Measurements from ENCODE around the gene GSG1.
"Not testable (repeated sequence)": the region's sequence is repeated elsewhere in the genome, so short reads cannot be mapped to it uniquely, and the experiment has no call there.

GSG1 gene

GRCh38 chr12:13062669-13063068 lies 40.8 kb downstream of the GSG1 start:
- no peak for DNase-seq (ENCODE audit: extremely low read depth in 1 of 2, low read depth in 1 of 2)

DNA sequence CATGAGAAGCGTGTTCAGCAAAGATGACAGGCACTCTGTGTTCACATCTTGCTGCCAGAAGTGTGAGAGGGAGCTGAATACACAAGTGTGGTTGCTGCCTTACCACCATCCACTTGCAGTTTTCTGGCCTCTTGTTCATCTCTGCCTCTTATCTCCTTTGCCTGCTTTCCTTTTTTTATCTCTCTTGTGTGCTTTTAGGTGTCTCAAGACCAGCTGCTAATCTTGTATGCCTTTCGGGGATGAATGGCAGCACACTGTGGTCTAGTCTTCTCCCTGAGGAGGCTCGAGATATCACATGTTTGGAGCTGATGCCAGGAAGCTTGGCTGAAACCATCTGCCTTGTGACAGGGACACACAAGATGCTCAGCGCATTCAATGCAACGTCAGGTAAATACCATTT lies 42.1 kb downstream of the GSG1 start:
- DNase-seq (ENCODE audit: extremely low read depth in 1 of 2, low read depth in 1 of 2) = no peak

GRCh38 chr12:13060581-13060980 lies 42.9 kb downstream of the GSG1 start:
- no peak for DNase-seq (ENCODE audit: extremely low read depth in 1 of 2, low read depth in 1 of 2)

DNA sequence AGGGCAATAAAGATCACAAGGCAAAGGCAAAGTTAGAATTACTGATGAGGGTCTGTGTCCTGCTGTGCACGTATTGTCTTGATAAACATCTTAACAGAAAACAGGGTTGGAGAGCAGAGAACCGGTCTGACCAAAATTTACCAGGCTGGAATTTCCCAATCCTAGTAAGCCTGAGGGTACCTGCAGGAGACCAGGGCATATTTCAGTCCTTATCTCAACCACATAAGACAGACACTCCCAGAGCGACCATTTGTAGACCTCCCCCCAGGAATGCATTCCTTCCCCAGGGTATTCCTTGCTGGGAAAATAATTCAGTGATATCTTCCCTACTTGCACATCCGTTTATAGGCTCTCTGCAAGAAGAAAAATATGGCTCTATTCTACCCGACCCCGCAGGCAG lies 49.9 kb downstream of the GSG1 start:
- not testable (repeated sequence) for DNase-seq (ENCODE audit: extremely low read depth in 1 of 2, low read depth in 1 of 2)

GRCh38 chr12:13052421-13052820 lies 51.0 kb downstream of the GSG1 start:
- no peak for DNase-seq (ENCODE audit: extremely low read depth in 1 of 2, low read depth in 1 of 2)

DNA sequence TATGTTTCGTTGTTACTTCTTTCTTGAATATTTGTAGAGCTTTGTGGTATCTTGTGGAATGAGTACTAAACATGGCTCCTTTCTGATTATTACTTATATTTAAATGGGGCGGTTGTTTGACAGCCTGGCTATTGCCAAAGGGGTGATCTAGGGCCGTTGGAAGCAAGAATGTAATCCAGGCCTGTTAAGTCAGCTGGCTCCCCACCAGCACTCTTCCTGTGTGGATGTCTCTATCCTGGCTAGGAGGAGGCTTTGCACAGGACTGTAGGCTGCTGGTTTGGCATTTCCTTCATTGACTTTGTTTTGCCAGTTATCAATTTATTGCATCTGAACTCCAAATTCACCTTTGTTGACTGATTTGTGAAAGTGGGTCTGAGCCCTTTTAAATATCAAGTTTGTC lies 53.7 kb downstream of the GSG1 start:
- no peak for DNase-seq (ENCODE audit: extremely low read depth in 1 of 2, low read depth in 1 of 2)

DNA sequence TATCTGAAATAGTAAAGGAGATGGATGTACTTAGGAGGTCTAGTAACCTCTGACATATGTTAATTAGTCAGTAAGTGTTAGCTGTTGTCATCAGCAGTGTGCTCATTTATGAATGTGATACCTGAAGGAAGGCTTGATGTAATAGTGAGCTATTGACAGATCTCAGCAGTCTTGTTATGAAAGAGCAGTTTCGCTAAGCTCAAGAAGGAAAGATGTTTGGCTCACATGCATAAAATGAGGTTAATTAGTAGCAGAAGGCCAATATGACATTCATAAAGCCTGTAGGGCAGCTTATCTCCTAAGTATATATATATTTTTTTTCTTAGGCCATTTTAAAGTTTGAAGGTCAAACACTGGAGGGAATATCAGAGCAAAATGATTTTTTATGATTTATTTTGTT lies 56.5 kb downstream of the GSG1 start:
- DNase-seq (ENCODE audit: extremely low read depth in 1 of 2, low read depth in 1 of 2) = no peak

GRCh38 chr12:13045816-13046215 lies 57.7 kb downstream of the GSG1 start:
- no peak for DNase-seq (ENCODE audit: extremely low read depth in 1 of 2, low read depth in 1 of 2)

- no peak for DNase-seq (ENCODE audit: extremely low read depth in 1 of 2, low read depth in 1 of 2)
Measured at GRCh38 chr12:13044906-13045299, 58.6 kb downstream of the GSG1 start.

GRCh38 chr12:13044002-13044905 lies 59.2 kb downstream of the GSG1 start, which contains the start of gene FAM234B:
TSS of gene FAM234B (plus strand) at chr12:13044381. CDS start at chr12:13044404, 23 bp downstream.
- DNase-seq (ENCODE audit: extremely low read depth in 1 of 2, low read depth in 1 of 2) = peak; percentile 21 to 67

DNA sequence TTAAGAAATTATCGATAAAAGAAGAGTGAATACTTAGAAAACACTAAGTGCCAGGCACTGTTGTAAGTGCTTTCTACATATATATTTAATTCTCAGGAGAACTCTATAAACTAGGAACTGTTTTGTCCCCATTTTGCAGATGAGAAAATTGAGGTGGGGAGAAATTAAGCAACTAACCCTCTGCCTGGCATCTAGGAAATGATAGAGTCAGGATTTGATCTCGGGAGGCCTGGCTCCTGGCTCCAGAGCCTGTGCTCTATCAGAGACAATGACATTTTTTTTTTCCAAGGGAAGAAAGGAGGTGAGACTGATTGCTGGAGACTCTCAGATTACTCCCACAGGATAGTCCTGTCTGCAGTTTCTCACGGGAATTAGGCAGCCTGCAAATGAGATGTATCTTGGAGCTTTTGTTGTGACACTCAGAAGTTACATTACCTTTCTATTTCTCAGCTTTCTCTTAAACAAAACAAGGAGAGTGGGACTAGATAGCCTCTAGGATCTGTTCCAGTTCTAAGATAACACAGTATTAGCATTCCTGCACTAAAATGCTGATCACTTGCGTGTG lies 60.7 kb downstream of the GSG1 start:
- DNase-seq (ENCODE audit: extremely low read depth in 1 of 2, low read depth in 1 of 2) = no peak

DNA sequence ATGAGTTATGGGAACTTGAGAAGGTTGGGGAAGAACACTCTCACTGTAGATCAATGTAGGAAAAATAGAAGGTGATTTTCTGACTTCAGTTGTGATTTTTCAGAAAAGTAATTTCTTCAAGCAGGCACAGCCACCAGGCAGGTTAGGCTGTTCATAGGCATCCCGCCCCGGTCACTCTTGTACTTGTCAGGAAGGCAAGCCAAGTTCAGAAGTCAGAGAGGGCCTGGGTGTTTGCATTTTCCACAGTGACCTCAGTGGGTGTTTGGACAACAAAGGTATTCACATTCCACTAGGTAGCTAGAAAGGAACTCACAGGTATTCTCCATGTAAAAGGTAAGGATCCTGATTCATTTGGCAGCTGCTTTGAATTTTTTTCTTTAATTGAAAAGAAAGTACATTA lies 62.2 kb downstream of the GSG1 start:
- no peak for DNase-seq (ENCODE audit: extremely low read depth in 1 of 2, low read depth in 1 of 2)

DNA sequence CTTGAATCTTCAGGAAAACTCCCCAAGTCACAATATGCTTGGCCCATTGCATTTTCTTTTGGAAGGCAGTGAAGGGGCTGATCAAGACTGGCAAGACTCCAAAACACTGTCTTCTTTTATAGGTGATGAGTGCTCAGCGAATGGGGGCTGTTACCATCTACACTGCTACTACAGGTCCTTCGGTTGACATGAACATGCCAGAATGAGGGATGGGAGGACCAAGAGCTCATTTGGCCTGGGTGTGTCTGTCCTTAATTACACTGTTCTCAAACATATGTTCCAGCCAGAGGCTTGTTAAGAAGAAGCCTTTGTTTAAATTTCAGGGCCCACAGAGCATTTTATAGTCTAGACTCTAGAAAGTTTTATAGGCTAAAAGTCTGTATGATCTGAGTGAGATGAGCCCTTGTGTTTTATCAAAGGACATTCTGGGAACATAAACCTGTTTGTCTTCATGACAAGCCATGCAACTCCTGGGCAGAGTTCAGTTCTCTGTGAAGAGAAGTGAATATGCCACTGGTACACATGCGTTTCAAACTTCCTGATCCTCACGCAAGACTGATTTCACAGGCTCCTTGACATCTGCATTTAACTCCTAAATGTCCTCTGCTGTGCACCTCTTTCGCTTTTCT lies 64.0 kb downstream of the GSG1 start:
- no peak for DNase-seq (ENCODE audit: extremely low read depth in 1 of 2, low read depth in 1 of 2)

GRCh38 chr12:13038491-13039161 lies 64.8 kb downstream of the GSG1 start:
- no peak for DNase-seq (ENCODE audit: extremely low read depth in 1 of 2, low read depth in 1 of 2)

- no peak for DNase-seq (ENCODE audit: extremely low read depth in 1 of 2, low read depth in 1 of 2)
Measured at GRCh38 chr12:13036881-13037280, 66.6 kb downstream of the GSG1 start.

DNA sequence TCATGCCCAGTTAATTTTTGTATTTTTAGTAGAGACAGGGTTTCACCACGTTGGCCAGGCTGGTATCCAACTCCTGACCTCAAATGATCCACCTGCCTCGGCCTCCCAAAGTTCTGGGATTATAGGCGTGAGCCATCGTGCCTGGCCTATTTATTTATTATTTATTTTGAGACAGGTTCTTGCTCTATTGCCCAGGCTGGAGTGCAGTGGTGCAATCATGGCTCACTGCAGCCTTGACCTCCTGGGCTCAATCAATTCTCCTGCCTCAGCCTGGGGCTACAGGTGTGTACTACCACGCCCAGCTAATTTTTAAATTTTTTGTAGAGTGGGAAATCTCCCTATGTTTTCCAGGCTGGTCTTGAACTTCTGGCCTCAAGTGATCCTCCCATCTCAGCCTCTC lies 68.1 kb downstream of the GSG1 start:
- DNase-seq (ENCODE audit: extremely low read depth in 1 of 2, low read depth in 1 of 2) = not testable (repeated sequence)
